Right atrium auricular region (tissue), 2 donors: ENCODE results near the gene RPP30. TPM values are rescaled to one million over a fixed set of nuclear protein-coding genes. Genes with fewer than 3 reads are reported as not detected.

ENCODE experiments used
- DNase-seq: peaks from one replicate; pipeline ENCODE4 v3.0.0-alpha.2; 2019; ENCODE audit warnings: low spot score
- H3K27ac ChIP-seq, 2 donors: fragments of 200-600 bp; sonication (generic); 1 replicate in 1 of 2; 2 replicates in 1 of 2; pipeline ENCODE4 v1.5.1; 2016 to 2019
- H3K27me3 ChIP-seq, 2 donors: fragments of 200-600 bp; sonication (generic); one replicate each; pipeline versions ENCODE4 v1.5.1 to v1.6.0; 2017 to 2019
- H3K36me3 ChIP-seq: fragments of 200-600 bp; sonication (generic); one replicate; pipeline ENCODE4 v1.5.1; 2016
- H3K4me1 ChIP-seq, 2 donors: fragments of 200-600 bp; sonication (generic); one replicate each; pipeline versions ENCODE4 v1.5.1 to v1.6.0; 2017 to 2019
- H3K4me3 ChIP-seq, 2 donors: fragments of 200-600 bp; sonication (generic); 1 replicate in 1 of 2; 2 replicates in 1 of 2; pipeline ENCODE4 v1.5.1; 2017 to 2019; ENCODE audit warnings: mild to moderate bottlenecking in 1 of 2, moderate library complexity in 1 of 2
- H3K9me3 ChIP-seq, 2 donors: fragments of 200-600 bp; sonication (generic); one replicate each; pipeline ENCODE4 v1.5.1; 2019
- total RNA-seq, 2 donors: library from RNA; depleted of rRNA; stranded (reverse); fragments of >200 nt; gene quantifications; one replicate each; pipeline ENCODE4 v1.1.0, GENCODE V29; 2016
- TF ChIP-seq, protein P1 (sequence below), 2 donors: fragments of 200-600 bp; sonication (generic); IDR thresholded peaks; one replicate each; pipeline ENCODE4 v1.5.1; 2019; ENCODE audit warnings: antibody characterized with exemption in 2 of 2

The RPP30 gene
- total RNA-seq, 2 donors from 2014 or later, result 23.3 to 24.6 TPM

DNA sequence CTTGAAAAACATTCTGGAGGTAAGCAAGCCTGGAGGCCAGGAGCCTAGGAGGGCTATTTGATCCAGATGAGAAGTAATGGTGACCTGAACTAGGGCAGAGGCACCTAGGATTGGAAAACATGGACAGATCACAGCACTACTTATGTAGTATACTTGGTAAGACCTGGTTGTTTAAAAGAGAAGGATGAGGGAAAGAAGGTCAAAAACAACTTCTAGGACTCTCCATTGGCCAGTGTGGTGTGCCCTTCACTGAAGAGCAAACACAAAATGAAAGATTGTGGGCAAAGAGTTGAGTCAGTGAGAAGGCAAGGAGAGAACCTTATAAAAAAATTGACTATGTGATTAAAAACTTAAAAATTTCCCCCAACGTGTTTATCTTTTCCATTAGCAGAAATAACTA lies 34.8 kb downstream of the RPP30 start:
- H3K36me3 ChIP-seq, result peaks cover 4% of the 10 kb centered on the region
- DNase-seq, result no peak

DNA sequence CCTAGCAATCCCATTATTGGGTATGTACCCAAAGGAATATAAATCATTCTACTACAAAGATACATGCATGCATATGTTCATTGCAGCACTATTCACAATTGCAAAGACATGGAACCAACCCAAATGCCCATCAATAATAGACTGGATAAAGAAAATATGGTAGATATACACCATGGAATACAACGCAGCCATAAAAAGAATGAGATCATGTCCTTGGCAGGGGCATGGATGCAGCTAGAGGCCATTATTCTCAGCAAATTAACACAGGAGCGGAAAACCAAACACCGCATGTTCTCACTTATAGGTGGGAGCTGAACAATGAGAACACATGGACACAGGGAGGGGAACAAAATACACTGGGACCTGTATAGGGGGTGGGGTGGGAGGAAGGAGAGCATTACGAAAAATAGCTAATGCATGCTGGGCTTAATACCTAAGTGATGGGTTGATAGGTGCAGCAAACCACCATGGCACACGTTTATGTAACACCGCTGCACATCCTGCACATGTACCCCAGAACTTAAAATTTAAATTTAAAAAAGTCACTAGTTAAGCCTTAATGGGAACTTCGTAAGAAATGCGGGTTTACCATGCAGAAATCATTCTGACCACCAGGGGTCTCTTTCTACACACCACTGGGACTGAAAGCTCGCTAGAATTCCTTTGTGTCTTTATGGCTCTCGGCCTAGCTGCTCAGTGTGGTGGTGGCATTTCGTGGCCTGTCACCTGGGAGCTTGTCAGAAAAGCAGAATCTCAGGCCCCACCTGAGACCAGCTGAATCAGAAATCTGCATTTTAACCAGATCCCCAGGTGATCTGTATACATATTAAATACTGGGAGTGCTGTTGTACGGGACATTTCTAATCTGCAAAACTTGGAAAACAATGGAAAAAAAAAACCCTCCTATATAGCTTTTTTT lies 39.6 kb downstream of the RPP30 start:
- Histone ChIP-seq H3K4me1 (no peaks in the 10 kb centered on the region), H3K27ac (no peak overlapping the region), H3K4me3 (no peak overlapping the region), H3K9me3 (no peaks in the 10 kb centered on the region), H3K36me3 (peaks cover 7% of the 10 kb centered on the region), H3K27me3 (no peaks in the 10 kb centered on the region)
- TF ChIP-seq, protein P1, sequence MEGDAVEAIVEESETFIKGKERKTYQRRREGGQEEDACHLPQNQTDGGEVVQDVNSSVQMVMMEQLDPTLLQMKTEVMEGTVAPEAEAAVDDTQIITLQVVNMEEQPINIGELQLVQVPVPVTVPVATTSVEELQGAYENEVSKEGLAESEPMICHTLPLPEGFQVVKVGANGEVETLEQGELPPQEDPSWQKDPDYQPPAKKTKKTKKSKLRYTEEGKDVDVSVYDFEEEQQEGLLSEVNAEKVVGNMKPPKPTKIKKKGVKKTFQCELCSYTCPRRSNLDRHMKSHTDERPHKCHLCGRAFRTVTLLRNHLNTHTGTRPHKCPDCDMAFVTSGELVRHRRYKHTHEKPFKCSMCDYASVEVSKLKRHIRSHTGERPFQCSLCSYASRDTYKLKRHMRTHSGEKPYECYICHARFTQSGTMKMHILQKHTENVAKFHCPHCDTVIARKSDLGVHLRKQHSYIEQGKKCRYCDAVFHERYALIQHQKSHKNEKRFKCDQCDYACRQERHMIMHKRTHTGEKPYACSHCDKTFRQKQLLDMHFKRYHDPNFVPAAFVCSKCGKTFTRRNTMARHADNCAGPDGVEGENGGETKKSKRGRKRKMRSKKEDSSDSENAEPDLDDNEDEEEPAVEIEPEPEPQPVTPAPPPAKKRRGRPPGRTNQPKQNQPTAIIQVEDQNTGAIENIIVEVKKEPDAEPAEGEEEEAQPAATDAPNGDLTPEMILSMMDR (IDR thresholded peaks at IDR 0.05), result peak; percentile 74 to 93
- peak; percentile 81 for DNase-seq

More for the DNA sequence above, 34.8 kb downstream of the RPP30 start:
- Histone ChIP-seq H3K4me3 (no peak overlapping the region), H3K27me3 (no peaks in the 10 kb centered on the region), H3K27ac (no peak overlapping the region), H3K9me3 (no peaks in the 10 kb centered on the region), H3K4me1 (no peaks in the 10 kb centered on the region)
- TF ChIP-seq, protein P1 (IDR thresholded peaks at IDR 0.05), result no peak

DNA sequence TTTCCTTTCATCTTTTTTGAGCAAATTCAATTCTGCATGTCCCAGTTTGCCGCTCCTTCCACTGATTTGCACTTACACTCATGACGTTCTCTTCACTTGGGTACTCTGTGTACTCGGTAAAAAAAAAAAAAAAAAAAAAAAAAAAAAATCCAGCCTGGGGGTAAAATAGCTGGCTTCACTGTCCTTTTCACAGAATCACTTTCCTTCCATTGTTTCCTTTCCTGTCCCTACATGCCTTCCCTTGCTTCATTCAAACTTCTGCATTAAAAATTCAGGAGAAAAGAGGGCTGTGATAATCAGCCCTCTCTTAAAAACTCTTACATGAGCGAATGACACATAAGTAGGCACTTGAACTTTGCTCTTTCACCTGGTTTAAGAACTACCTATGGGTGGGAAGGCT lies 40.4 kb downstream of the RPP30 start:
- TF ChIP-seq, protein P1 (IDR thresholded peaks at IDR 0.05), result no peak
- Histone ChIP-seq H3K9me3 (no peaks in the 10 kb centered on the region), H3K4me1 (no peaks in the 10 kb centered on the region), H3K27me3 (no peaks in the 10 kb centered on the region), H3K36me3 (peaks cover 9% of the 10 kb centered on the region), H3K27ac (peak overlapping the region; percentile 5 to 35), H3K4me3 (no peak overlapping the region)
- DNase-seq, result no peak

DNA sequence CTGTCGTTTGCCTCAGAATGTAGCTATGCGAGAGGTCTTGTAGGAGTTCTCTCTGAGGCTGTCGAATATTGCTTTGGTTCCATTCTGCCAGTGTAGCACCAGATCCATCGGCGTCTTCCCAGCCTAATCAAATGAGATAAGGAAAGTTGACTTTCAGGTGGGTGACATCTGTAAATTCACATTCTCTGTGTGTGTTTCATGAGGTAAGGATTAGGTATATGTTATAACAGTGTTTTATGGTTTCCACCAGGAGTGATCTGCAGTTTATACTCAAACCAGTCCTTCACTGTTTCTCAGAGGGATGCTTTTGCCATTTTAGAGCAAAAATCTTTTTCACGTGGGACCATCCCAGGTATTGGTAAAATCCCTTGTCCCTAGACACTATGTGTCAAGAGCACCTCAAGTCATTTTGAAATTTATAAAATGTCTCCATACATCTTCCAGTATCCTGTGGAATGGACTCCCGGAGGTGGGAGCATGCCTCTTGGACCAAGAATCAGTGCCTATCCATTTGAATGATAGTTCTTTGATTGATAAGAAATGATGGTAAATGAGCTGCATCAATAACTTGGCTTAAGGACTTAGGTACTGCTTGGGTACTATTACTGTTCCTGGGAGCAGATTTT lies 41.2 kb downstream of the RPP30 start:
- H3K4me1 ChIP-seq, result no peaks in the 10 kb centered on the region
- TF ChIP-seq, protein P1 (IDR thresholded peaks at IDR 0.05), result no peak
- no peak overlapping the region for H3K4me3 ChIP-seq
- DNase-seq, result no peak
- no peaks in the 10 kb centered on the region for H3K9me3 ChIP-seq
- no peaks in the 10 kb centered on the region for H3K27me3 ChIP-seq
- H3K27ac ChIP-seq, result peak overlapping the region in 1 of 2 donors; percentile 35
- peaks cover 17% of the 10 kb centered on the region for H3K36me3 ChIP-seq

DNA sequence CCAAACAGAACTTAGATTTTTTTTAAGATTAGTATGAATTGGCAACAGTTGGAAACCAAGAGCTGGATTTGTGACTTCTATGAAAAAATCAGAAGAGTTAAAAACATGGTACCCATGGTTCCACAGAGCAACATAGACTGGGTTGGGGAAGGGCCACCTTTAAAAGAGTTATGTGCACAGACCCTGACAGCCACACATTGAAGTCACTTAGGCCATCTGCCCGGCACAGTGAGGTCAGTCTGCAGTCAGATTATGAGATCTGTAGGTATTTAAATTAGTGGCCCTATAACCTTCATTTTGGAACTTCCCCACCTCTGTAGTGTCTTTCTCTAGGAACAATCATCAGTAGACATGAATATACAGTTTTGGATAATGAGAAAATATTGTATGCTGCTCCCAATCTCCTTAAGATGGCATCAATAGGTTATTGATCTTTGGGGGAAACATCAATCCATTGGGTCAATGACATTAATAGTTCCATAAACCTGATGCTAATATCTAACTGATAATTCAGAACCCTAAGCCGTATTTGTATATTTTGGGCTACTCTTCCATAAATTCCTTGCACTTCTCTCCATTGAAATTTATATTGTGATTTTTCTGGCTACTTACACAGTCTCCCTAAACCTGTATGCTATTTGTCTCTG lies 42.1 kb downstream of the RPP30 start:
- peaks cover 27% of the 10 kb centered on the region for H3K36me3 ChIP-seq
- H3K27ac ChIP-seq, result peak overlapping the region in 1 of 2 donors; percentile 2
- no peaks in the 10 kb centered on the region for H3K4me1 ChIP-seq
- TF ChIP-seq, protein P1 (IDR thresholded peaks at IDR 0.05), result no peak
- no peak for DNase-seq
- no peaks in the 10 kb centered on the region for H3K27me3 ChIP-seq
- H3K9me3 ChIP-seq, result no peaks in the 10 kb centered on the region
- no peak overlapping the region for H3K4me3 ChIP-seq
